IPS-18a (cell line): ENCODE measurements around the gene SUSD2.
"Not testable (repeated sequence)": the region's sequence is repeated elsewhere in the genome, so short reads cannot be mapped to it uniquely, and the experiment has no call there.

ENCODE experiments used
- H3K27ac ChIP-seq: one replicate; pipeline ENCODE4 v1.5.1; 2013; ENCODE audit warnings: low read length
- H3K27me3 ChIP-seq: one replicate; pipeline ENCODE4 v1.6.1; 2013; ENCODE audit warnings: mild to moderate bottlenecking, low read length; ENCODE audit not compliant: control insufficient read depth, insufficient read depth
- H3K36me3 ChIP-seq: one replicate; pipeline ENCODE4 v1.6.1; 2013; ENCODE audit warnings: low read depth, low read length; ENCODE audit not compliant: control insufficient read depth
- H3K4me1 ChIP-seq: one replicate; pipeline ENCODE4 v1.6.1; 2013; ENCODE audit warnings: low read depth, low read length; ENCODE audit not compliant: control insufficient read depth
- H3K4me3 ChIP-seq: one replicate; pipeline ENCODE4 v1.5.1; 2013; ENCODE audit warnings: low read length
- H3K9ac ChIP-seq: one replicate; pipeline ENCODE4 v1.6.1; 2013; ENCODE audit warnings: mild to moderate bottlenecking, low read length, moderate library complexity
- H3K9me3 ChIP-seq: one replicate; pipeline ENCODE4 v1.6.1; 2013; ENCODE audit warnings: low read depth, low read length; ENCODE audit not compliant: control insufficient read depth

Gene SUSD2

GRCh38 chr22:24200619-24201212, 19.4 kb downstream of the SUSD2 start:
- Histone ChIP-seq H3K36me3 (no peaks in the 10 kb centered on the region), H3K4me1 (no peaks in the 10 kb centered on the region), H3K9me3 (no peaks in the 10 kb centered on the region), H3K27me3 (no peaks in the 10 kb centered on the region), H3K4me3 (no peak overlapping the region), H3K27ac (no peak overlapping the region), H3K9ac (no peak overlapping the region)

GRCh38 chr22:24201681-24202614, 20.7 kb downstream of the SUSD2 start:
- H3K36me3 ChIP-seq: no peaks in the 10 kb centered on the region
- H3K27ac ChIP-seq: no peak overlapping the region
- no peak overlapping the region for H3K4me3 ChIP-seq
- H3K4me1 ChIP-seq: no peaks in the 10 kb centered on the region
- no peaks in the 10 kb centered on the region for H3K9me3 ChIP-seq
- no peaks in the 10 kb centered on the region for H3K27me3 ChIP-seq
- no peak overlapping the region for H3K9ac ChIP-seq

GRCh38 chr22:24203856-24204255, 22.6 kb downstream of the SUSD2 start:
- not testable (repeated sequence) for H3K9ac ChIP-seq, H3K9me3 ChIP-seq, H3K27ac ChIP-seq, H3K4me3 ChIP-seq, H3K36me3 ChIP-seq, H3K27me3 ChIP-seq
- peaks cover 11% of the 10 kb centered on the region for H3K4me1 ChIP-seq

- no peaks in the 10 kb centered on the region for H3K36me3 ChIP-seq
- no peak overlapping the region for H3K4me3 ChIP-seq
- H3K9me3 ChIP-seq: no peaks in the 10 kb centered on the region
- H3K9ac ChIP-seq: no peak overlapping the region
- no peaks in the 10 kb centered on the region for H3K27me3 ChIP-seq
- no peak overlapping the region for H3K27ac ChIP-seq
- peaks cover 11% of the 10 kb centered on the region for H3K4me1 ChIP-seq
These were observed 24.3 kb downstream of the SUSD2 start for GRCh38 chr22:24205438-24206195.

GRCh38 chr22:24206460-24207263, 25.4 kb downstream of the SUSD2 start:
- not testable (repeated sequence) for H3K4me3 ChIP-seq, H3K27ac ChIP-seq, H3K27me3 ChIP-seq, H3K9me3 ChIP-seq, H3K36me3 ChIP-seq, H3K9ac ChIP-seq
- peaks cover 11% of the 10 kb centered on the region for H3K4me1 ChIP-seq

- no peaks in the 10 kb centered on the region for H3K36me3 ChIP-seq
- H3K27me3 ChIP-seq: no peaks in the 10 kb centered on the region
- H3K4me1 ChIP-seq: peaks cover 11% of the 10 kb centered on the region
- H3K9me3 ChIP-seq: no peaks in the 10 kb centered on the region
- H3K27ac ChIP-seq: no peak overlapping the region
- H3K4me3 ChIP-seq: no peak overlapping the region
- no peak overlapping the region for H3K9ac ChIP-seq
These were observed 26.2 kb downstream of the SUSD2 start for GRCh38 chr22:24207264-24208011.

GRCh38 chr22:24208012-24208749, 26.9 kb downstream of the SUSD2 start:
- peaks cover 11% of the 10 kb centered on the region for H3K4me1 ChIP-seq
- H3K36me3 ChIP-seq: no peaks in the 10 kb centered on the region
- H3K27ac ChIP-seq: no peak overlapping the region
- no peaks in the 10 kb centered on the region for H3K27me3 ChIP-seq
- H3K9me3 ChIP-seq: no peaks in the 10 kb centered on the region
- H3K9ac ChIP-seq: no peak overlapping the region
- no peak overlapping the region for H3K4me3 ChIP-seq

- H3K9me3 ChIP-seq: no peaks in the 10 kb centered on the region
- peaks cover 11% of the 10 kb centered on the region for H3K4me1 ChIP-seq
- H3K9ac ChIP-seq: no peak overlapping the region
- no peaks in the 10 kb centered on the region for H3K36me3 ChIP-seq
- no peak overlapping the region for H3K27ac ChIP-seq
- H3K4me3 ChIP-seq: no peak overlapping the region
- no peaks in the 10 kb centered on the region for H3K27me3 ChIP-seq
These were observed 27.7 kb downstream of the SUSD2 start for GRCh38 chr22:24209016-24209415.

- peaks cover 11% of the 10 kb centered on the region for H3K4me1 ChIP-seq
- no peak overlapping the region for H3K27ac ChIP-seq
These were observed 28.4 kb downstream of the SUSD2 start for GRCh38 chr22:24209687-24210086.

GRCh38 chr22:24210409-24210808, 29.1 kb downstream of the SUSD2 start:
- H3K4me3 ChIP-seq, H3K9me3 ChIP-seq, H3K27ac ChIP-seq, H3K27me3 ChIP-seq, H3K36me3 ChIP-seq, H3K9ac ChIP-seq: not testable (repeated sequence)
- peaks cover 11% of the 10 kb centered on the region for H3K4me1 ChIP-seq

More at GRCh38 chr22:24209687-24210086, 28.4 kb downstream of the SUSD2 start:
- H3K9me3 ChIP-seq: no peaks in the 10 kb centered on the region
- no peak overlapping the region for H3K9ac ChIP-seq
- no peaks in the 10 kb centered on the region for H3K27me3 ChIP-seq
- no peaks in the 10 kb centered on the region for H3K36me3 ChIP-seq
- H3K4me3 ChIP-seq: no peak overlapping the region
